DOHH2 (cell line): Measurements from ENCODE around the gene USHBP1.

Experiments
- H3F3A ChIP-seq: fragments of 200-600 bp; sonication (generic), shearing (Covaris generic); 2 replicates; pipeline ENCODE4 v1.6.0; 2016; ENCODE audit warnings: antibody characterized with exemption, mild to moderate bottlenecking; ENCODE audit not compliant: control insufficient read depth, insufficient read depth
- H3K27ac ChIP-seq: fragments of 200-600 bp; sonication (generic); 2 replicates; pipeline ENCODE4 v1.5.1; 2014; ENCODE audit warnings: low read depth, mild to moderate bottlenecking, low read length, moderate library complexity
- H3K27me3 ChIP-seq: fragments of 200-600 bp; sonication (generic); 2 replicates; pipeline ENCODE4 v1.6.1; 2014; ENCODE audit warnings: mild to moderate bottlenecking, low read length, mixed read lengths; ENCODE audit not compliant: control insufficient read depth
- H3K36me3 ChIP-seq: fragments of 200-600 bp; sonication (generic); 2 replicates; pipeline ENCODE4 v1.6.1; 2014; ENCODE audit warnings: mild to moderate bottlenecking, low read length, moderate library complexity, mixed read lengths; ENCODE audit not compliant: control insufficient read depth
- H3K4me1 ChIP-seq: fragments of 200-600 bp; sonication (generic); 2 replicates; pipeline ENCODE4 v1.6.1; 2014; ENCODE audit warnings: mild to moderate bottlenecking, low read length, mixed read lengths; ENCODE audit not compliant: control insufficient read depth
- H3K4me2 ChIP-seq: fragments of 200-600 bp; sonication (generic); 2 replicates; pipeline ENCODE4 v1.6.0; 2014; ENCODE audit warnings: mild to moderate bottlenecking, low read length, moderate library complexity
- H3K4me3 ChIP-seq: fragments of 200-600 bp; sonication (generic); 2 replicates; pipeline ENCODE4 v1.5.1; 2014; ENCODE audit warnings: mild to moderate bottlenecking, low read length, mixed read lengths
- H3K79me2 ChIP-seq: fragments of 200-600 bp; sonication (generic); 2 replicates; pipeline ENCODE4 v1.6.1; 2014; ENCODE audit warnings: mild to moderate bottlenecking, low read length, mixed read lengths; ENCODE audit not compliant: control insufficient read depth
- H3K9me2 ChIP-seq: fragments of 200-600 bp; sonication (generic); replicated peaks from 2 replicates; pipeline ENCODE4 v1.6.1; 2014; ENCODE audit warnings: mild to moderate bottlenecking, low read length, mixed read lengths; ENCODE audit not compliant: control insufficient read depth
- H3K9me3 ChIP-seq: fragments of 200-600 bp; sonication (generic); 2 replicates; pipeline ENCODE4 v1.6.1; 2014; ENCODE audit warnings: antibody characterized with exemption, low read length, mixed read lengths; ENCODE audit not compliant: control insufficient read depth, insufficient read depth
- H4K20me1 ChIP-seq: fragments of 200-600 bp; sonication (generic); 2 replicates; pipeline ENCODE4 v1.6.0; 2014; ENCODE audit warnings: low read depth, mild to moderate bottlenecking, antibody characterized with exemption, low read length, moderate library complexity; ENCODE audit not compliant: control insufficient read depth, insufficient read depth
- CTCF ChIP-seq: fragments of 200-600 bp; sonication (generic); IDR thresholded peaks from one replicate; pipeline ENCODE4 v1.5.1; 2014; ENCODE audit warnings: antibody characterized with exemption, mild to moderate bottlenecking, low read depth, low read length; ENCODE audit not compliant: poor library complexity, severe bottlenecking
- EZH2phosphoT487 ChIP-seq: fragments of 200-600 bp; sonication (generic); IDR thresholded peaks from 2 replicates; pipeline ENCODE4 v1.6.1; 2017; ENCODE audit warnings: borderline replicate concordance, mild to moderate bottlenecking, antibody characterized with exemption, low read length, moderate library complexity, mixed read lengths

USHBP1 gene

GRCh38 chr19:17215127-17215971 lies 49.2 kb downstream of the USHBP1 start, which contains the start of gene USE1:
USE1 (plus strand) TSS chr19:17215357; CDS start chr19:17215406, 49 bp downstream.
- Histone ChIP-seq H3K27ac (peak within 1 kb of the TSS; percentile 69), H3K9me3 (no peaks in the 10 kb centered on the region), H3F3A (peaks cover 8% of the 10 kb centered on the region), H3K27me3 (no peaks in the 10 kb centered on the region), H3K4me1 (peaks cover 30% of the 10 kb centered on the region), H3K79me2 (peaks cover 7% of the 10 kb centered on the region), H4K20me1 (no peaks in the 10 kb centered on the region), H3K4me3 (peak within 1 kb of the TSS; percentile 81), H3K9me2 (no peaks in the 10 kb centered on the region), H3K4me2 (peak within 1 kb of the TSS; percentile 89), H3K36me3 (peaks cover 60% of the 10 kb centered on the region)
- TF ChIP-seq EZH2phosphoT487 (no peak), CTCF (no peak)

- H4K20me1 ChIP-seq = peaks cover 3% of the 10 kb centered on the region; the same call in 1 of the 2 replicates
- H3K9me3 ChIP-seq = no peaks in the 10 kb centered on the region
These were observed 49.9 kb downstream of the USHBP1 start for GRCh38 chr19:17214508-17215126.

GRCh38 chr19:17213334-17213733 lies 51.2 kb downstream of the USHBP1 start:
- peaks cover 16% of the 10 kb centered on the region for H3F3A ChIP-seq
- H3K36me3 ChIP-seq = peaks cover 70% of the 10 kb centered on the region
- no peak overlapping the region for H3K4me2 ChIP-seq
- no peaks in the 10 kb centered on the region for H3K9me2 ChIP-seq
- no peak overlapping the region for H3K27ac ChIP-seq
- peaks cover 7% of the 10 kb centered on the region for H3K79me2 ChIP-seq
- peaks cover 50% of the 10 kb centered on the region for H3K4me1 ChIP-seq
- H4K20me1 ChIP-seq = peaks cover 3% of the 10 kb centered on the region; the same call in 1 of the 2 replicates
- no peak for TF ChIP-seq CTCF
- no peak for TF ChIP-seq EZH2phosphoT487
- H3K27me3 ChIP-seq = no peaks in the 10 kb centered on the region
- no peaks in the 10 kb centered on the region for H3K9me3 ChIP-seq
- no peak overlapping the region for H3K4me3 ChIP-seq

More at GRCh38 chr19:17214508-17215126, 49.9 kb downstream of the USHBP1 start:
- TF ChIP-seq CTCF (no peak), EZH2phosphoT487 (no peak)
- no peaks in the 10 kb centered on the region for H3K9me2 ChIP-seq
- H3K27me3 ChIP-seq = no peaks in the 10 kb centered on the region
- peaks cover 38% of the 10 kb centered on the region for H3K4me1 ChIP-seq
- peaks cover 7% of the 10 kb centered on the region for H3K79me2 ChIP-seq
- peak overlapping the region; percentile 69 for H3K27ac ChIP-seq
- H3K4me3 ChIP-seq = peak overlapping the region; percentile 81
- peak overlapping the region; percentile 89 for H3K4me2 ChIP-seq
- H3K36me3 ChIP-seq = peaks cover 66% of the 10 kb centered on the region
- H3F3A ChIP-seq = peaks cover 8% of the 10 kb centered on the region
